GM11168 (cell line): ENCODE data around the gene FAM163A.
"Not testable (repeated sequence)": the region's sequence is repeated elsewhere in the genome, so short reads cannot be mapped to it uniquely, and the experiment has no call there.

Experiments
- in situ Hi-C: fragments of 300-500 bp; cut with MboI; formaldehyde crosslinking; loops from one replicate; pipeline ENCODE4 v1.12.0; 2022; ENCODE audit warnings: low sequenced_read_pairs; ENCODE audit not compliant: unreplicated experiment

Gene FAM163A

DNA sequence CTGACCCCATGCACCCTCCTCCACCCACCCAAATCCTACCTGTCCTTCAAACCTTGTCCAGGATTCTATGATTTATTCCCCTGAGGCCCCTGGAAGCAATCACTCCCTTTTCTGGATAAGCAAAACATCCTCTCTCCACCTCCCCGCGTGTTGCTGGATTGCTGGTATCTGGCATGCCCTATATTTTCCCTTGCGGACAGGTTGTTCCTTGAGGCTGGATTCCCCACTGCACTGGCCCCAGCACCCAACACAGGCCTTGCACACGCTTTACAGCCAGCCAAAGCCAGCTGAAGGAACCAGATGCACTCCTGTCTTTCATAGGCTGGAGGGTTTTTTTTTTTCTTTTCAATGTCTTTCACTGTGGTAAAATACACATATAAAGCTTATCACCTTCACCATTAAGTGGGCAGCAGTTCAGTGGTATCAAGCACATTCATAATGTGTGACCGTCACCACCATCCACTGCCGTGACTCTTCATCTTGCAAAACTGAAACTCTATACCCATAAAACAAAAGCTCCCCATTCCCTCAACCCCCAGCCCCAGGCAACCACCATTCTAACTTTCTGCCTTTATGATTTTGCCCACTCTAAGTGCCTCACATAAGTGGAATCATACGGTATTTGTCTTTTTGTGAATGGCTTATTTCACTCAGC lies 83.7 kb downstream of the FAM163A start:
- in situ Hi-C loops = no loop called here

DNA sequence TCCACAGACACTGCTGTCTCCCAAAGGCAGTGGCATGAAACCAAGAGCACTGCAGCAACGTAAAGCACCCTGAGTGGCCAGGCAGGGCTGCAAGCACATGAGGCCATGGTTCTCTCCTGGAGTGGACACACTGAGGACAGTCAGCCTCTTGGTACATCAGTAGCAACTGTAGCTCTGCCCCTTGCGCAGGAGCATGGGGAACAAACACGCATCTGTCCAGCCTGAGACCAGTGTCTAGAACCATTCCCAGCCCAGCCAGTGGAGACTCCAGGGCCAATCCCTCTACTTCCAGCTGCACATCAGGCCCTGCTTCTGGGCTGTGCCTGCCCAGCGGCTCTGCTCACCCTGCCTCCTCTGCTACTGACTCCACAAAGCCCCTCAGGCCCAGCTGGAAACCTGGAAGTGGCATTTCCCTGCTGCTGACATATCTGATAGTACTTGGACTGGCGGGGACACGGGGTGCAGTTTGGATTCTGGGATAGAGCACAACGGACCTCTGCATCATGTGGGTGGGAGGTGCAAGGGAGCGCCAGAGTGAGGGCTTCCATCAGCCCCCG lies 85.5 kb downstream of the FAM163A start:
- in situ Hi-C loops = no loop called here

DNA sequence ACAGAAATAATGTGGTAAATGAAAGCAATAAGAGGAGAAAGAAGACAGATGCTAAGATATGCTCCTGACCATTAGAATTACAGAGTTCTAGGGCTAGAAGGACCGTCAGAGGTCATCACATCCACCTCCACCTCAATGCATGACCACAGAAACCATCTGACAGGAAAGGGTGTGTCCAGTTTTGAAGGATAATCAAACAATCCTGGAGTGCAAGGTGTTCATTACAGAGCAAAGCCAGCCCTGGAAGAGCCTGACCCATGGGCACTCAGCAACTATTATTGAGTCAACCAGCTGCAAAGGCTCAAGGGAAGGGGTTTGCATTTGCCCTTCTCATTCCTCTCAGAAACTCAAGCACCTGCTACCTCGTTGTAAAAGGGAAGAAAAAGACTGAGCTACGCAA lies 88.1 kb downstream of the FAM163A start:
- in situ Hi-C loops = no loop called here

DNA sequence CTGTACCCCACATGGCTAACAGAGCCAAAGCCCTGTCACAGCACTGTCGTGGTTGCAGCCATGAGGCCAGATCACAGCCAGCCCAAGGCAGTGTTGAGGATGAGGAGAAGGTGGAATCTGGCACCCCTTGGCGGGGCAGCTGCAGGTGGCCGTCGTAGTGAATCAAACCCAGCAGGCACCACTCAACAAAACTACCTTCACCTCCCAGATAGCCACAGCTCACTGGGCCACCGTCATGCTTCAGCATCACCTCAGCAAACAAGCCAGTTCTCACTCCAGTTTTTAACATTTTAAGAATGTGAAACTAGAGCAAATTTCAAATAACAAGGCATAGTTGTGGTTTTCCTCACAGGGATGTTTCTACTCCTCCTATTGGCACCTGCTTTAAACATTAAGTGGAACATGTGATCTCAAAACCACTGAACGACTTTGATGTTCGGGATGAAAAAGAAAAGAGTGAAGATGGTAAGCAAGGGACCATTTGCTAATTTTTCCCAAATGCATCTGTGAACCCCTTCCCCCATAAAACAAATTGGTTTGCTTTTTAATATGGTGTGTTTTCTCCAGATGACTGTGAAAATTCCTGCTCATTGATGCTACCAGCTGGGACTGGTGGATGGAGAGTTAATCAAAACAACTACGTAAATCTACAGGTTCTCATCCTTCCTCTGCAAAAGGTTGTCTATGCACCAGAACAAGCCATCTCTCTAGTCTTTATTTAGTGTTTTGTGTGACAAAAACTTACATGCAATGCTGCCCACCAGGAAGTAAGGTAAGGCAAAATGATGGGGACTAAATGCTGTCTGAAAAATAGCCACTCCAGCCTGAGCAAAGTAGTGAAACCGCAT lies 89.0 kb downstream of the FAM163A start:
- in situ Hi-C loops = no loop called here

DNA sequence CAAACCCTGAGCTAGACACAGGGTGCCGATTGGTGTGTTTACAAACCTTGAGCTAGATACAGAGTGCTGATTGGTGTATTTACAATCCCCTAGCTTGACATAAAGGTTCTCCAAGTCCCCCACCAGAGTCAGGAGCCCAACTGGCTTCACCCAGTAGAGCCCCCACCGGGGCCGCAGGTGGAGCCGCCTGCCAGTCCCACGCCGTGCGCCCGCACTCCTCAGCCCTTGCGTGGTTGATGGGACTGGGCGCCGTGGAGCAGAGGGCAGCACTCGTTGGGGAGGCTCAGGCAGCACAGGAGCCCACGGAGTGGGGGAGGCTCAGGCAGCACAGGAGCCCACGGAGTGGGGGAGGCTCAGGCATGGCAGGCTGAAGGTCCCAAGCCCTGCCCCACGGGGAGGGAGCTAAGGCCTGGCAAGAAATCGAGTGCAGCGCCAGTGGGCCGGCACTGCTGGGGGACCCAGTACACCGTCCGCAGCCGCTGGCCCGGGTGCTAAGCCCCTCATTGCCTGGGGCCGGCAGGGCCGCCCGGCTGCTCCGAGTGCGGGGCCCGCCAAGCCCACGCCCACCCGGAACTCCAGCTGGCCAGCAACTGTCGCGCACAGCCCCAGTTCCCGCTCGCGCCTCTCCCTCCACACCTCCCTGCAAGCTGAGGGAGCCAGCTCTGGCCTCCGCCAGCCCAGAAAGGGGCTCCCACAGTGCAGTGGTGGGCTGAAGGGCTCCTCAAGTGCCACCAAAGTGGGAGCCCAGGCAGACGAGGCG lies 93.8 kb downstream of the FAM163A start:
- in situ Hi-C loops = not testable (repeated sequence)

DNA sequence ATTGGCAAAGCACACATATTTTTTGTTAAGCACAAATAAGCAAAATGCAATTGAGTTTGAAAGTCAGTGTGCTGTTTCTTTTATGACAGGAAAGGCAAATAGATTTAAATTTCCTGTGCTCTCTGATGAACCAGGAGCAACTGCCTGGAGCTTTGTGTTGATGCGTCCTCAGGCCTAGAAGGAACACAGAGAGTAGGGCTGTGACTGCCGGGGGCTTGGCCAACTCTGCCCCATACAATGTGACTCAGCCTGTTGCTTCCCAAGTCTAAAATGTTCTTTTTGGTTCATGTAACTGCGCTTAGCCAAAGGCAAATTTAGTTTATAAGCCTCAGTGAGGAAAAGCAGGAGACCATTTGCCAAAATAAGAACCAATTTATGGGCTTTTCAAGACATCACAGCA lies 97.0 kb downstream of the FAM163A start:
- in situ Hi-C loops = no loop called here

DNA sequence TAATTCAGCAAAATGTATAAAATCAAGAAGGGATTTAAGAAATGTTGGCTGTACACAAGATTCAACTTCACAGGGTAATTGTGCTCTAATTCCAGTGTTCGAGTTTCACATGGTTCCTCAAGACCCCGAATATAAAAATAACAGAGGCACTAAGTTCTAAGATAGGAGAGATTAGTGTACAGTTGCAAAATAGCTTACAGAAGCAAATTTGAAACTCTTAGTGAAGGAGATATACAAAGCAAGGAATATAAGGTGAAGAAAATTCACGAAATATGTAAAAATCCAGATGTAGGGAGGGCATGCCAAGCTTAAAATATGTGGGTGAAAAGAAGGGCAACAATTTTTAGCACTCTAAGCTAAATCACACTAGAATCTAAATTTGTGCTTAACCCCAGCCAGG lies 105.1 kb downstream of the FAM163A start:
- in situ Hi-C loops = no loop called here

DNA sequence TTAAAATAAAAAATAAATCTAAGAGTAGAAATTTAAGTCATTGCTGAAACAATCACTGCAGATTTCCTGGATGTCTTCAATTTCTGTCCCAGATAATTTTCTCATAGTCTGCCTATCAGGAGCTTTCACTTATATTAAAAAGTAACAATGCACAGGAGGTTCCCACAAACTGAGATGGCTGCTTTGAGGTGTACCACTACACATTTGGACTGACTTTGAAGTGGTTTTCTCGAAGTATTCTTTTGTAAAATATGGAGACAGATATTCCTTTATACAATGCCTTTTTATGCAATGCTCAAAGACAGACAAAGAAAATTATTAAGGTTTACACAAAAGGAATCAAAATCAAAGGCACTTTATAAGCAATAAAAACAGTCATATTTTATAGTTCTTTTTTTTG lies 110.0 kb downstream of the FAM163A start:
- in situ Hi-C loops = loop anchor here (25.0 kb wide), 1 partner anchor 309 kb away; the partner anchor contains the start of gene QSOX1

DNA sequence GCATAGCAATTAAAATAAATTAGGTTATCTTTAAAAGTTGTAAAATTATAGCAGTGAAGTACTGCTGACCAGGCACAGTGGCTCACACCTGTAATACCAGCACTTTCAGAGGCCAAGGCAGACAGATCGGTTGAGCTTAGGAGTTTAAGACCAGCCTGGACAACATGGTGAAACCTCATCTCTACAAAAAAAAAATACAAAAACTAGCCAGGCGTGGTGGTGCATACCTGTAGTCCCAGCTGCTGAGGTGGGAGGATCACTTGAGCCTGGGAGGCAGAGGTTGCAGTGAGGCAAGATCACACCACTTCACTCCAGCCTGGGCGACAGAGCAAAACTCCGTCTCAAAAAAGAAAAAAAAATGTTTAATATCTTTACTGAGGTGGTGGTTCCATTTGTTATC lies 112.7 kb downstream of the FAM163A start:
- in situ Hi-C loops = loop anchor here (25.0 kb wide), 1 partner anchor 306 kb away; the partner anchor contains the start of gene QSOX1

DNA sequence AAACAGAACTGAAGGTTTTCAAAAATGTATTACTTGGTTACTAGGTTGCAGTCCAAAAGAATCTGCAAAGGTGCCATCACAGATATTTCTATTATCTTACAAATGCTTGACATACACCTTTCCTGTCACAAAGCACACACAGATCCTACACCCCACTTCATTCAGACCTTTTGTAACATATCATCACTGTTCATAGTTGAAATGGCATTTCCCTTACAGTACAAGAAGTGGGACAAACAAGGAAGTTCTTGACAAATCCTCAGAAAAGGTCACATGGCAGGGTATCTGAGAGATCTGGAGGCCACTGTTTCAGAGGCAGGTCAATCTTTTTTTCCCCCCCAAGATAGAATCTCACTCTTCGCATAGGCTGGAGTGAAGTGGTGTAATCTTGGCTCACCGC lies 113.2 kb downstream of the FAM163A start:
- in situ Hi-C loops = loop anchor here (25.0 kb wide), 1 partner anchor 306 kb away; the partner anchor contains the start of gene QSOX1

DNA sequence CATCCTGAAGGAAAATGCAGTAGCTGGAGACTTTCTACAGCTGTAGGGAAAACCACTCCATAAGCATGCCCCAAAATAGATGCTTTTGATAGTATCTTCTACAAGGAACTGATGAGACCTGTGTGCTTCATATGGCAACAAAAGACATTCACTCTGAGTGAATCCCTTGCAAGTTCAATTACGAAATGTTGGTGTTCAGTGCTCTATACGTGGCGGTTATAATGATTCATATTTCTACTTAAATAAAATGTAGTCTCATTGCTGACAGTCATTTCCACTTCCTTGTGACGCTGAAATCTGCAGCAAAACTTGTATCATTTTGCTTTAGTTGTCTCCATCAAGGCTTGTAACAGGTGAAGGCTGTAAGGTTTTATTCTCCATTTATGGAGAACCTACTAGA lies 113.9 kb downstream of the FAM163A start:
- in situ Hi-C loops = loop anchor here (25.0 kb wide), 1 partner anchor 305 kb away; the partner anchor contains the start of gene QSOX1

DNA sequence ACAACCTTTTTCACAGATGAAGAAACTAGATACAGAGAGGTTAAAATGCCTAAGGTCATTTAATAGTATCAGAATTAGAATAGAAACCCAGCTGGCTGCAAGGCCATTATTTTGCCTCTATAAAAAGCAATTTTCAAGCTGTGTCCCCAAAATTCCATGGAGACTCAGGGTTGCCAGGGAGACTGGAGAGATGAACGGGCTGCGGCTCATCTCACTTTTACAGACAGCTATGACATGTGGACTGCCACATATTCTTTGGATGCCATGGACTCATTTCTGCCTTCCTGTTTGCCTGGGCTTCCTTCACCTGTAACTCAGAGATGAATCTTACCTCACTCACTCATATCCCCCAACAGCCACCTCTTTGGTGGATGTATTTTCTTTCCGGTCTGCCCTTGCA lies 117.6 kb downstream of the FAM163A start:
- in situ Hi-C loops = loop anchor here (25.0 kb wide), 1 partner anchor 302 kb away; the partner anchor contains the start of gene QSOX1

DNA sequence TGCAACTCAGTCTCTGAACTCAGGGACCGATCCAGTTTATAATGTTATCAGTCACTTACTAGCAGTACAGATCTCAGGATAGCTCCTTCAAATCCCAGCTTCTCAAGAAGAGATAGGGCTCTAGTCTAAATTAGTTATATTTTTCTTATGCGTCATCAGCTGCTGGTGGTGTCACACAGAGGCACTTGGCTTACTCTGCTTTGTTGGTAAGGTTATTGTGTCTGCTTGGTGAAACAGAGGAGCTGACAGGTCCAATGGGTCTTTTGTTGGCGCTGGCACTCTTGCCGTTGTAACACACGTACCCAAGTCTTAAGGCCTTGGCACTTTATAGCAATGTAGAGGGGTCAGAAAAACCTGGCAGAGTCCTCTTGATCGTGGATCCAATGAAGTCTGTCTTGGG lies 122.3 kb downstream of the FAM163A start:
- in situ Hi-C loops = loop anchor here (25.0 kb wide), 1 partner anchor 297 kb away; the partner anchor contains the start of gene QSOX1
